GM13976 (cell line): ENCODE data around the gene SUCNR1.
"Not testable (repeated sequence)": the region's sequence is repeated elsewhere in the genome, so short reads cannot be mapped to it uniquely, and the experiment has no call there.

ENCODE experiments used
- DNase-seq: peaks from one replicate; pipeline ENCODE4 v3.0.0; 2012; ENCODE audit warnings: low spot score
- in situ Hi-C: fragments of 300-500 bp; cut with MboI; formaldehyde crosslinking; loops from one replicate; pipeline ENCODE4 v1.12.0; 2022; ENCODE audit warnings: low sequenced_read_pairs, mixed read lengths, inconsistent platforms; ENCODE audit not compliant: unreplicated experiment
- TF ChIP-seq, protein P1 (sequence below): IDR thresholded peaks from 2 replicates; pipeline ENCODE4 v1.5.1; 2012; ENCODE audit warnings: borderline replicate concordance, mild to moderate bottlenecking; ENCODE audit not compliant: insufficient read depth; ENCODE audit errors: extremely low read depth, missing control alignments, control extremely low read depth

Gene SUCNR1

DNA sequence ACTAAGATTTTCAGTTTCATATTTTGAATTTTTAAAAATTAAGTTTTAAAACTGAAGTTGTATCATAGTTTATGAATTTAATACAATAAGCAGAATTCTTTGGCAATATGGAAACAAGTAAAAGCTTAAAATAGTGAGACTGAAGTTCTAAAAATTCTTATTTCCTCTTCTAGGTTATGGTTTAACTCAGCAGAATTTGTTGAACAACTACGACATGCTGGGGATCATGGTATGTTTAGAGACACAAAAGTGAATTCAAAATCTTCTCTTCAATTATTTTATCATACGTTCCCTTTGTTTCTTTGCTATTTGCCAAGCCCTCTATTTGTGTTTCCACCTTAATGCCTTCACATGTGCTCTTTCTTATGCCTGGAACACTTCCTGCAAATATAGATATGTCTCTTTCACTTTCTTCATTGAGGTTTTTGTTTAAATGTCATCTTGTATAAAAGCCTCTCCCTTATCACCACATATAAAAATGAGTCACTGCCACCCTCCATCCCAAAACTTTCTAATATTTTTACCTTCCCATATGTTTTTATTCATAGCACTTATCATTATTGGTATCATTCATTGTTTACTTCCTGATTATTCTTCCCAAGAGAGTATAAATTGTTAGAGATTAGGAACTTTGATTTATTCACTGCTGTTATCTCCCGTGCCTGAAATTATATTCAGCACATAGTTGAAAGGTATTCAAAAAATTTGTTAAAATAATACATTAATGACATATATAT lies 6.4 kb downstream of the SUCNR1 start:
- DNase-seq = no peak
- TF ChIP-seq, protein P1, sequence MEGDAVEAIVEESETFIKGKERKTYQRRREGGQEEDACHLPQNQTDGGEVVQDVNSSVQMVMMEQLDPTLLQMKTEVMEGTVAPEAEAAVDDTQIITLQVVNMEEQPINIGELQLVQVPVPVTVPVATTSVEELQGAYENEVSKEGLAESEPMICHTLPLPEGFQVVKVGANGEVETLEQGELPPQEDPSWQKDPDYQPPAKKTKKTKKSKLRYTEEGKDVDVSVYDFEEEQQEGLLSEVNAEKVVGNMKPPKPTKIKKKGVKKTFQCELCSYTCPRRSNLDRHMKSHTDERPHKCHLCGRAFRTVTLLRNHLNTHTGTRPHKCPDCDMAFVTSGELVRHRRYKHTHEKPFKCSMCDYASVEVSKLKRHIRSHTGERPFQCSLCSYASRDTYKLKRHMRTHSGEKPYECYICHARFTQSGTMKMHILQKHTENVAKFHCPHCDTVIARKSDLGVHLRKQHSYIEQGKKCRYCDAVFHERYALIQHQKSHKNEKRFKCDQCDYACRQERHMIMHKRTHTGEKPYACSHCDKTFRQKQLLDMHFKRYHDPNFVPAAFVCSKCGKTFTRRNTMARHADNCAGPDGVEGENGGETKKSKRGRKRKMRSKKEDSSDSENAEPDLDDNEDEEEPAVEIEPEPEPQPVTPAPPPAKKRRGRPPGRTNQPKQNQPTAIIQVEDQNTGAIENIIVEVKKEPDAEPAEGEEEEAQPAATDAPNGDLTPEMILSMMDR = no peak
- in situ Hi-C loops = no loop called here

DNA sequence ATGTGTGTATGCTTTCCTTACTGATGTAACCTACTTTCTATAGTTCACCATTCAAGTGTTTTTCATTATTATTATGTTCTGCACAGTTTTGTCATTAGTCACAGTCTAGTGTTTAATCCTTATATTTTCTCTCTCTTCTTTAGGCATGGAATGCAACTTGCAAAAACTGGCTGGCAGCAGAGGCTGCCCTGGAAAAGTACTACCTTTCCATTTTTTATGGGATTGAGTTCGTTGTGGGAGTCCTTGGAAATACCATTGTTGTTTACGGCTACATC lies 6.9 kb downstream of the SUCNR1 start:
- TF ChIP-seq, protein P1 = no peak
- no peak for DNase-seq
- in situ Hi-C loops = no loop called here

DNA sequence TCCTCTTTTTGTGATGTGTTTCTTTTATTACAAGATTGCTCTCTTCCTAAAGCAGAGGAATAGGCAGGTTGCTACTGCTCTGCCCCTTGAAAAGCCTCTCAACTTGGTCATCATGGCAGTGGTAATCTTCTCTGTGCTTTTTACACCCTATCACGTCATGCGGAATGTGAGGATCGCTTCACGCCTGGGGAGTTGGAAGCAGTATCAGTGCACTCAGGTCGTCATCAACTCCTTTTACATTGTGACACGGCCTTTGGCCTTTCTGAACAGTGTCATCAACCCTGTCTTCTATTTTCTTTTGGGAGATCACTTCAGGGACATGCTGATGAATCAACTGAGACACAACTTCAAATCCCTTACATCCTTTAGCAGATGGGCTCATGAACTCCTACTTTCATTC lies 7.7 kb downstream of the SUCNR1 start:
- TF ChIP-seq, protein P1 = no peak
- no peak for DNase-seq
- in situ Hi-C loops = no loop called here

DNA sequence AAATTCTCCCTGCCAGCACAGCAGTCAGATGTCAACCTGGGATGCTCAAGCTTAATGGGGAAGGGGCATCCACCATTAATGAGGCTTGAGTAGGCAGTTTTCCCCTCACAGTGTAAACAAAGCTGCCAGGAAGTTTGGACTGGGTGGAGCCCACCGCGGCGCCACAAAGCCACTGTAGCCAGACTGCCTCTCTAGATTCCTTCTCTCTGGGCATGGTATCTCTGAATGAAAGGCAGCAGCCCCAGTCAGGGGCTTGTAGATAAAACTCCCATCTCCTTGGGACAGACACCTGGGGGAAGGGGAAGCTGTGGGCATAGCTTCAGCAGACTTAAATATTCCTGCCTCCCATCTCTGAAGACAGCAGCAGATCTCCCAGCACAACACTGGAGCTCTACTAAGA lies 12.0 kb downstream of the SUCNR1 start:
- DNase-seq, in situ Hi-C loops: not testable (repeated sequence)

DNA sequence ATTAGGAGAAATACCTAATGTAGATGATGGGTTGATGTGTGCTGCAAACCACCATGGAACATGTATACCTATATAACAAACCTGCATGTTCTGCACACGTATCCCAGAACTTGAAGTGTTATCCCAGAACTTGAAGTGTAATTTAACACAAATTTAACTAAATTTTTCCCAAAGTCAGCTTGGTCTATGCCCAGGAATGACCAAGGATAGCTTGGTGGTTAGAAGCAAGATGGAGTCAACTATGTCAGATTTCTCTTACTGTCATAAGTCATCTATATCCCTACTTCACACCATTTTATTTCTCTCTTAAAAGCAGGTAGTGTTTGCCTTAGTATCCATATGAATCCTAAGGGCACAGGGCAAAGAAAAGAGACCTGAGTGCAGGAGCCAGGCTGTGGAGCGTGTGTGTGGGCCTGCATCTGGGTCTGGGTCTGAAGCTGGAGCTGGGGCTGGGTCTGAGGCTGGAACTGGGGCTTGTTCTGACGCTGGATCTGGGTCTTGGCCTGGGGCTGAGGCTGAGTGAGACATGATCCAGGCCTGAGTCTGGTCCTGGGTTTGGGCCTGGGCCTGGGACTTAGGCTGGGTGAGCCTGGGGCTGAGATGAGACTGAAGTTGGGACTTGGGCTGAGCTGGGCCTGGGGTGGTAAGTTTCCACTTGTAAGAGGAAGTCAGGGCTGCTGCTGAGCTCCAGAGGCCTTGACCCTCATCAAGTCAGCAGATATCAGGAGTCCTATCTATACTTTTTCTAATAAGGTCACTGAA lies 14.2 kb downstream of the SUCNR1 start:
- DNase-seq, in situ Hi-C loops: not testable (repeated sequence)

DNA sequence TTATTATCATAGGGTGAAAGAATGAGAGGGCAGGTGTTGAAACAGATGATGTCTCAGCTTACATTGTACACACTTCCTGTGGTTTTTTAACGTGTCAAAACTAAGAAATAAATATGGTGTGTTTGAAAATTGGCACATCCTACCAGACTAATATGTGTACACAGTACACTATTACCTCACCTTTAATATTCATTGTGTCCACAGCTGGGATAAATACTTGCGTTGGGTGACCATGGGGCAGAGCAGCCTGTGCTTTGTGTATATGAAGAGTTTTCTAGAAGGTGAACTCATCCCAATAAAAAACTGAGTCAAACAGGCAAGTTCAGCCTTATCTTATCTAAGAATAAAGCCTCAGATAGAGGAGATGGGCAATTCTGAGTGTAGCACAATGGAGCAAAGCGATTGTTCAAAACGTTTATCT lies 17.3 kb downstream of the SUCNR1 start:
- TF ChIP-seq, protein P1 = no peak

DNA sequence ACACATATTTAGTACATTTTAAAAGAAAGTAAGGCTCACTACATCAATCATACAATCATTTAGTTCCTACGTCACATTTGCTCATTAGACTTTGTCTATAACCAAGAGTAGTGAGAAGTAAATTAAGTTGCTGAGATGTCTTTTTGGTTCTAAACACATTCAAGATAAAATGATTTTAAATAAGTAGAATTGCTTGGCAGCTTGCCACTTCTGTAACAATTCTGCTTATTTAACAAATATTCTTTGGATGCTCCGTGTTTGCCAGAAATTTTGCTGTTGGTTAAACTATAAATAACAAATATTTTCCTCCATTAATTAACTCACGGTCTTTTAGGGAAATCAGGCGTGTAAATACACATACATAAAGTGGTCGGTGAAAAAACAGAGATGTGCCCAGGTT lies 18.3 kb downstream of the SUCNR1 start:
- in situ Hi-C loops = no loop called here
- TF ChIP-seq, protein P1 = no peak

More for the DNA sequence above, 17.3 kb downstream of the SUCNR1 start:
- DNase-seq = no peak
- in situ Hi-C loops = no loop called here

More for the DNA sequence above, 18.3 kb downstream of the SUCNR1 start:
- DNase-seq = no peak
